ENCODE results near the gene AHRR.

GRCh38 chr5:416636-416960 lies 95.1 kb downstream of the AHRR start:
- TF ChIP-seq, protein P1, sequence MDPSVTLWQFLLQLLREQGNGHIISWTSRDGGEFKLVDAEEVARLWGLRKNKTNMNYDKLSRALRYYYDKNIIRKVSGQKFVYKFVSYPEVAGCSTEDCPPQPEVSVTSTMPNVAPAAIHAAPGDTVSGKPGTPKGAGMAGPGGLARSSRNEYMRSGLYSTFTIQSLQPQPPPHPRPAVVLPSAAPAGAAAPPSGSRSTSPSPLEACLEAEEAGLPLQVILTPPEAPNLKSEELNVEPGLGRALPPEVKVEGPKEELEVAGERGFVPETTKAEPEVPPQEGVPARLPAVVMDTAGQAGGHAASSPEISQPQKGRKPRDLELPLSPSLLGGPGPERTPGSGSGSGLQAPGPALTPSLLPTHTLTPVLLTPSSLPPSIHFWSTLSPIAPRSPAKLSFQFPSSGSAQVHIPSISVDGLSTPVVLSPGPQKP (IDR thresholded peaks at IDR 0.05; ENCODE audit: borderline replicate concordance, low read depth, low read length), result no peak
- TF ChIP-seq CTCF (conservative IDR thresholded peaks at IDR 0.05; ENCODE audit: low read depth, low read length) (no peak), POLR2A (IDR thresholded peaks at IDR 0.05; ENCODE audit: low read depth, low read length) (no peak), NFE2L2 (IDR thresholded peaks at IDR 0.05; ENCODE audit: low read depth, low read length) (no peak), USF2 (IDR thresholded peaks at IDR 0.05; ENCODE audit: low read depth, low read length) (no peak), RAD21 (IDR thresholded peaks at IDR 0.05; ENCODE audit: low read length) (no peak), MAZ (IDR thresholded peaks at IDR 0.05; ENCODE audit: borderline replicate concordance, low read depth, low read length) (no peak), RFX5 (IDR thresholded peaks at IDR 0.05; ENCODE audit: low read depth, low read length) (no peak), CEBPB (IDR thresholded peaks at IDR 0.05; ENCODE audit: low read depth, low read length) (no peak)
